ENCODE results near the gene LRMDA.

- TF ChIP-seq POLR2A (IDR thresholded peaks at IDR 0.05) (no peak), CTCF (IDR thresholded peaks at IDR 0.05) (no peak)
Measured at GRCh38 chr10:75894761-75895160, 463.3 kb downstream of the LRMDA start.
